ENCODE measurements around the gene NAT10.

The NAT10 gene

GRCh38 chr11:34165786-34166555 is 60.5 kb downstream of the NAT10 start:
- peak; percentile 14 for TF ChIP-seq CTCF (conservative IDR thresholded peaks at IDR 0.05; ENCODE audit: low read depth, low read length)
- H3K4me3 ChIP-seq (ENCODE audit: low read depth, low read length) = no peak overlapping the region
- DNase-seq (ENCODE audit: low read depth) = no peak

- no peak for DNase-seq (ENCODE audit: low read depth)
- no peak for TF ChIP-seq CTCF (conservative IDR thresholded peaks at IDR 0.05; ENCODE audit: low read depth, low read length)
- H3K4me3 ChIP-seq (ENCODE audit: low read depth, low read length) = no peak overlapping the region
Observed at GRCh38 chr11:34166806-34167740, 61.6 kb downstream of the NAT10 start.

GRCh38 chr11:34167961-34168360 is 62.5 kb downstream of the NAT10 start:
- no peak for DNase-seq (ENCODE audit: low read depth)
- no peak overlapping the region for H3K4me3 ChIP-seq (ENCODE audit: low read depth, low read length)
- no peak for TF ChIP-seq CTCF (conservative IDR thresholded peaks at IDR 0.05; ENCODE audit: low read depth, low read length)

GRCh38 chr11:34168642-34169420 is 63.4 kb downstream of the NAT10 start:
- H3K4me3 ChIP-seq (ENCODE audit: low read depth, low read length) = no peak overlapping the region
- no peak for TF ChIP-seq CTCF (conservative IDR thresholded peaks at IDR 0.05; ENCODE audit: low read depth, low read length)
- peak; percentile 26 for DNase-seq (ENCODE audit: low read depth)

DNA sequence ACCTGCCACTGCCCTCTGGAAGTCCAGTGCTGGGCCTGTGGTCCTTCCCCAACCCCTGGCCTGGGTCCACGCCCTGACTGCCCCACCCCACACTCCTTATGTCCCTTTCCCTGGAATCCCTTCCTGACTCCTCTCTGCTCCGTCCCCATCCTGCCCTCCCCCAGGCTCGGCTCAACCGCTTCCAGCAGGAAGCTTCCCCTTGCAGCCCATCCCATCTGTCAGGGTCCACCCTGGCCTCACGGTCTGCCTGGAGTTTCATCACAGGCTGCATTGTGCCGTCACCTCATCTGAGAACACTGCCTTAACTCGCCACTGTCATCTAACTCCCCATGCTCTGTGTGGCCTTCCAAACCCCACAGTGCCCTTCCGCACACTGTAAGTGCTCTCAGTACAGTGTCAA is 64.3 kb downstream of the NAT10 start:
- no peak for TF ChIP-seq CTCF (conservative IDR thresholded peaks at IDR 0.05; ENCODE audit: low read depth, low read length)
- no peak overlapping the region for H3K4me3 ChIP-seq (ENCODE audit: low read depth, low read length)
- no peak for DNase-seq (ENCODE audit: low read depth)

- no peak for TF ChIP-seq CTCF (conservative IDR thresholded peaks at IDR 0.05; ENCODE audit: low read depth, low read length)
- no peak for DNase-seq (ENCODE audit: low read depth)
- no peak overlapping the region for H3K4me3 ChIP-seq (ENCODE audit: low read depth, low read length)
Observed at GRCh38 chr11:34173050-34173449, 67.6 kb downstream of the NAT10 start.

Data from choroid plexus epithelial cell (primary cell).